ENCODE data around the gene CD1C.

DNA sequence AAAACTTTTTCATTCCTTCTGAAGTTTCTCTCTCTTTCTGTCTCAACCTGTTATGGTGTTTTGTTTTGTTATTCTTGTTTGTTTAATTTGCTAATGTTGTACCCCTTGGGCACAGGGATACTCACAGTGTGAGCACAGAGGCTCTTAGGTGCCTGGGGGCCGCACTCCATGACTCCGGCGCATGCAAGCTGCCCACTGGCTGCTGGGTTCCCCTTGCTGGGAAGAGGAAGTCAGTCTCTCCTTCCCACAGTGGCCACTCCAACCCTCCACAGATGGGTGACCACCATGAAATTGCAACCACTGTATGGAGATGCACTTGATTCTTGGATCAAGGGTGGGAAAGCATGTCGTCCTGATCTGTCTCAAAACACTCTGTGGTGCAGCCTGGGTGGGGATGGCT is 40.1 kb upstream of the CD1C start:
- TF ChIP-seq, protein P1, sequence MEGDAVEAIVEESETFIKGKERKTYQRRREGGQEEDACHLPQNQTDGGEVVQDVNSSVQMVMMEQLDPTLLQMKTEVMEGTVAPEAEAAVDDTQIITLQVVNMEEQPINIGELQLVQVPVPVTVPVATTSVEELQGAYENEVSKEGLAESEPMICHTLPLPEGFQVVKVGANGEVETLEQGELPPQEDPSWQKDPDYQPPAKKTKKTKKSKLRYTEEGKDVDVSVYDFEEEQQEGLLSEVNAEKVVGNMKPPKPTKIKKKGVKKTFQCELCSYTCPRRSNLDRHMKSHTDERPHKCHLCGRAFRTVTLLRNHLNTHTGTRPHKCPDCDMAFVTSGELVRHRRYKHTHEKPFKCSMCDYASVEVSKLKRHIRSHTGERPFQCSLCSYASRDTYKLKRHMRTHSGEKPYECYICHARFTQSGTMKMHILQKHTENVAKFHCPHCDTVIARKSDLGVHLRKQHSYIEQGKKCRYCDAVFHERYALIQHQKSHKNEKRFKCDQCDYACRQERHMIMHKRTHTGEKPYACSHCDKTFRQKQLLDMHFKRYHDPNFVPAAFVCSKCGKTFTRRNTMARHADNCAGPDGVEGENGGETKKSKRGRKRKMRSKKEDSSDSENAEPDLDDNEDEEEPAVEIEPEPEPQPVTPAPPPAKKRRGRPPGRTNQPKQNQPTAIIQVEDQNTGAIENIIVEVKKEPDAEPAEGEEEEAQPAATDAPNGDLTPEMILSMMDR (conservative IDR thresholded peaks at IDR 0.05; ENCODE audit: low read length), result no peak
- TF ChIP-seq EZH2phosphoT487 (IDR thresholded peaks at IDR 0.05; ENCODE audit: borderline replicate concordance), result no peak

Measured in Loucy (cell line).